Measurements from ENCODE around the gene EXTL2.
"Not testable (repeated sequence)": the region's sequence is repeated elsewhere in the genome, so short reads cannot be mapped to it uniquely, and the experiment has no call there.

The EXTL2 gene

DNA sequence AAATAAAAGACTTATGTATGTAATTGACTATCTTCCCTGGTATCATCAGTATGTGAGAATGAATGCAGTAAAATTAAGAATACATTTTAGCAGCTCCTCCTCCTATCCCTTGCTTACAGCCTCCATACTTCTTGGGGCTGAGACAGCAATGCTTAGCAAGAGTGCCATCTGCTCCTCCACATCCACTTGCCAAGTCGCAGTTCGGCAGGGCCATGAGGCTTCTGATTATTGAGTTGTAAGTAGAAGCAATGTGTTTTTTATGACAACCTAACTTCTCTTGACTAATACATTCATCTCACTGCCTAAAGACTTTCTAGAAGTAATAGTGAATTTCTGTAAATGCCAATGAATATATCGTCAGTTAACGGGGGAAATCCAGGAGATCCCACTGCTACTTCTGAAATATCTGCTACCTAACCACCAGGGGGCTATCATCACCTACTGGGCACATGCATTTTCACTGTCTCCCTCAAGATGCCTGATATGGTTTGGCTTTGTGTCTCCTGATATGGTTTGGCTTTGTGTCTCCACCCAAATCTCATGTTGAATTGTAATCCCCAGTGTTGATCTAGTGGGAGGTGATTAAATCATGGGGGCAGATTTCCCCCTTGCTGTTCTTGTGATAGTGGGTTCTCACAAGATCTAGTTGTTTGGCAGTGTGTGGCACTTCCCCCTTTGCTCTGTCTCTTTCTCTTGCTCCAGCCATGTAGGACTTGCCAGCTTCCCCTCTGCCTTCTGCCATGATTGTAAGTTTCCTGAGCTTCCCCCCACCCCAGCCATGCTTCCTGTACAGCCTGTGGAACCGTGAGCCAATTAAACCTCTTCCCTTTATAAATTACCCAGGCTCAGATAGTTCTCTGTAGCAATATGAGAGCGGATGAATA, 59.6 kb downstream of the EXTL2 start:
- DNase-seq (ENCODE audit: extremely low spot score): peak; percentile 12
- CTCF ChIA-PET: interaction anchor here (1.0 to 1.2 kb wide), 3 partner anchors 19 to 453 kb away, joined by 3 read pairs; no protein-coding TSS in a partner anchor
- TF ChIP-seq, protein P1, sequence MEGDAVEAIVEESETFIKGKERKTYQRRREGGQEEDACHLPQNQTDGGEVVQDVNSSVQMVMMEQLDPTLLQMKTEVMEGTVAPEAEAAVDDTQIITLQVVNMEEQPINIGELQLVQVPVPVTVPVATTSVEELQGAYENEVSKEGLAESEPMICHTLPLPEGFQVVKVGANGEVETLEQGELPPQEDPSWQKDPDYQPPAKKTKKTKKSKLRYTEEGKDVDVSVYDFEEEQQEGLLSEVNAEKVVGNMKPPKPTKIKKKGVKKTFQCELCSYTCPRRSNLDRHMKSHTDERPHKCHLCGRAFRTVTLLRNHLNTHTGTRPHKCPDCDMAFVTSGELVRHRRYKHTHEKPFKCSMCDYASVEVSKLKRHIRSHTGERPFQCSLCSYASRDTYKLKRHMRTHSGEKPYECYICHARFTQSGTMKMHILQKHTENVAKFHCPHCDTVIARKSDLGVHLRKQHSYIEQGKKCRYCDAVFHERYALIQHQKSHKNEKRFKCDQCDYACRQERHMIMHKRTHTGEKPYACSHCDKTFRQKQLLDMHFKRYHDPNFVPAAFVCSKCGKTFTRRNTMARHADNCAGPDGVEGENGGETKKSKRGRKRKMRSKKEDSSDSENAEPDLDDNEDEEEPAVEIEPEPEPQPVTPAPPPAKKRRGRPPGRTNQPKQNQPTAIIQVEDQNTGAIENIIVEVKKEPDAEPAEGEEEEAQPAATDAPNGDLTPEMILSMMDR (IDR thresholded peaks at IDR 0.05; ENCODE audit: control extremely low read depth, extremely low read depth, low read depth, missing control alignments): peak; percentile 3
- POLR2A ChIA-PET: no interaction called here

DNA sequence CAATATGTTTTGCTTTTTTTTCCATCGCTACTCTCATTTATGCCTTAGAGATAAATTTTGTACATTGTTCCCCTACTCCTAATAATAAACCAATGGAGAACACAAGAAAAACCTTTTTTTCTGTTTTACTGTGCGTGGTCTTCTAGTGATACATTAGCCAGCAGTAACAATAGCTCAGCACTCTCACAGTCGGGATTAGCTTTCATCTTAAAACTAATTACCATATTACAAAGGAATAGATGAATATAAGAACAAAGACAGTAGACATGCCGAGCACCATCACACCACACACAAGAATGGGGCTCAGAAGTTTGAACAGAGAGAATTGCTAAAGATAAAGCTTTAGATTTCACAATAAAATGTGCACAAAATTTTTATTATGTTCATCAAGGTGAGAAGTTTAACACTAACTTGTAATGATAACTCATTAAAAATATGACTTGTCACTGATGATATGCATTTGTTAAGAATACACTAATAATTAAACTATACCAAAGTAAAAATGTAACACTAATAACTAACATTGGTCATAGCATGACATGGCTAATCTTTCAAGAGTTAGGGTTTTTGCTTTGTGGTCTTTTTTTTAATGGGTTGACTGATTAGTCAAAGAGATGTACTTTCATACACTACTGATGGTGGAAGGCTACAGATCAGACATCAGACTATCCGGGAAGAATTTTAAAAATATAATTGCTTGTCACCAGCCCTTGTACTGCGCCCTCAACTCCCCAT, 61.8 kb downstream of the EXTL2 start:
- TF ChIP-seq, protein P1 (IDR thresholded peaks at IDR 0.05; ENCODE audit: control extremely low read depth, extremely low read depth, low read depth, missing control alignments): no peak
- CTCF ChIA-PET: no interaction called here
- DNase-seq (ENCODE audit: extremely low spot score): no peak

DNA sequence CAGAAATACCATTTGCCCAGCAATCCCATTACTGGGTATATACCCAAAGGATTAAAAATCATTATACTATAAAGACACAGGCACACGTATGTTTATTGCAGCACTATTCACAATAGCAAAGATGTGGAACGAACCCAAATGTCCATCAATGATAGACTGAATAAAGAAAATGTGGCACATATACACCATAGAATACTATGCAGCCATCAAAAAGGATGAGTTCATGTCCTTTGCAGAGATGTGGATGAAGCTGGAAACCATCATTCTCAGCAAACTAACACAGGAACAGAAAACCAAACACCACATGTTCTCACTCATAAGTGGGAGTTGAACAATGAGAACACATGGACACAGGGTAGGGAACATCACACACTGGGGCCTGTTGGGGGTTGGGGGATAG, 69.0 kb downstream of the EXTL2 start:
- POLR2A ChIA-PET; DNase-seq (ENCODE audit: extremely low spot score); CTCF ChIA-PET: not testable (repeated sequence)

More for the DNA sequence above, 61.8 kb downstream of the EXTL2 start:
- POLR2A ChIA-PET: no interaction called here

Data from GM10248 (cell line).